DOHH2 (cell line): Measurements from ENCODE around the gene TRIM47.

Source experiments
- H3F3A ChIP-seq: fragments of 200-600 bp; sonication (generic), shearing (Covaris generic); 2 replicates; pipeline ENCODE4 v1.6.0; 2016; ENCODE audit warnings: antibody characterized with exemption, mild to moderate bottlenecking; ENCODE audit not compliant: control insufficient read depth, insufficient read depth
- H3K27ac ChIP-seq: fragments of 200-600 bp; sonication (generic); 2 replicates; pipeline ENCODE4 v1.5.1; 2014; ENCODE audit warnings: low read depth, mild to moderate bottlenecking, low read length, moderate library complexity
- H3K27me3 ChIP-seq: fragments of 200-600 bp; sonication (generic); 2 replicates; pipeline ENCODE4 v1.6.1; 2014; ENCODE audit warnings: mild to moderate bottlenecking, low read length, mixed read lengths; ENCODE audit not compliant: control insufficient read depth
- H3K36me3 ChIP-seq: fragments of 200-600 bp; sonication (generic); 2 replicates; pipeline ENCODE4 v1.6.1; 2014; ENCODE audit warnings: mild to moderate bottlenecking, low read length, moderate library complexity, mixed read lengths; ENCODE audit not compliant: control insufficient read depth
- H3K4me1 ChIP-seq: fragments of 200-600 bp; sonication (generic); 2 replicates; pipeline ENCODE4 v1.6.1; 2014; ENCODE audit warnings: mild to moderate bottlenecking, low read length, mixed read lengths; ENCODE audit not compliant: control insufficient read depth
- H3K4me2 ChIP-seq: fragments of 200-600 bp; sonication (generic); 2 replicates; pipeline ENCODE4 v1.6.0; 2014; ENCODE audit warnings: mild to moderate bottlenecking, low read length, moderate library complexity
- H3K4me3 ChIP-seq: fragments of 200-600 bp; sonication (generic); 2 replicates; pipeline ENCODE4 v1.5.1; 2014; ENCODE audit warnings: mild to moderate bottlenecking, low read length, mixed read lengths
- H3K79me2 ChIP-seq: fragments of 200-600 bp; sonication (generic); 2 replicates; pipeline ENCODE4 v1.6.1; 2014; ENCODE audit warnings: mild to moderate bottlenecking, low read length, mixed read lengths; ENCODE audit not compliant: control insufficient read depth
- H3K9me2 ChIP-seq: fragments of 200-600 bp; sonication (generic); replicated peaks from 2 replicates; pipeline ENCODE4 v1.6.1; 2014; ENCODE audit warnings: mild to moderate bottlenecking, low read length, mixed read lengths; ENCODE audit not compliant: control insufficient read depth
- H3K9me3 ChIP-seq: fragments of 200-600 bp; sonication (generic); 2 replicates; pipeline ENCODE4 v1.6.1; 2014; ENCODE audit warnings: antibody characterized with exemption, low read length, mixed read lengths; ENCODE audit not compliant: control insufficient read depth, insufficient read depth
- H4K20me1 ChIP-seq: fragments of 200-600 bp; sonication (generic); 2 replicates; pipeline ENCODE4 v1.6.0; 2014; ENCODE audit warnings: low read depth, mild to moderate bottlenecking, antibody characterized with exemption, low read length, moderate library complexity; ENCODE audit not compliant: control insufficient read depth, insufficient read depth
- CTCF ChIP-seq: fragments of 200-600 bp; sonication (generic); IDR thresholded peaks from one replicate; pipeline ENCODE4 v1.5.1; 2014; ENCODE audit warnings: antibody characterized with exemption, mild to moderate bottlenecking, low read depth, low read length; ENCODE audit not compliant: poor library complexity, severe bottlenecking
- EZH2phosphoT487 ChIP-seq: fragments of 200-600 bp; sonication (generic); IDR thresholded peaks from 2 replicates; pipeline ENCODE4 v1.6.1; 2017; ENCODE audit warnings: borderline replicate concordance, mild to moderate bottlenecking, antibody characterized with exemption, low read length, moderate library complexity, mixed read lengths

The TRIM47 gene

GRCh38 chr17:75914643-75915267 lies 36.4 kb upstream of the TRIM47 start:
- no peaks in the 10 kb centered on the region for H3F3A ChIP-seq
- peaks cover 8% of the 10 kb centered on the region; the same call in 1 of the 2 replicates for H3K36me3 ChIP-seq
- no peak for TF ChIP-seq EZH2phosphoT487
- TF ChIP-seq CTCF, result no peak
- no peaks in the 10 kb centered on the region for H3K9me3 ChIP-seq
- no peaks in the 10 kb centered on the region for H3K9me2 ChIP-seq
- H3K4me2 ChIP-seq, result no peak overlapping the region
- no peak overlapping the region for H3K27ac ChIP-seq
- H4K20me1 ChIP-seq, result no peaks in the 10 kb centered on the region
- no peaks in the 10 kb centered on the region for H3K79me2 ChIP-seq
- H3K4me1 ChIP-seq, result no peaks in the 10 kb centered on the region
- H3K4me3 ChIP-seq, result no peak overlapping the region
- no peaks in the 10 kb centered on the region for H3K27me3 ChIP-seq

- H3K36me3 ChIP-seq, result peaks cover 8% of the 10 kb centered on the region; the same call in 1 of the 2 replicates
- no peak overlapping the region for H3K27ac ChIP-seq
- no peaks in the 10 kb centered on the region for H3K4me1 ChIP-seq
- H3K4me3 ChIP-seq, result no peak overlapping the region
- no peaks in the 10 kb centered on the region for H3K79me2 ChIP-seq
- no peaks in the 10 kb centered on the region for H4K20me1 ChIP-seq
- no peaks in the 10 kb centered on the region for H3K9me2 ChIP-seq
- H3K27me3 ChIP-seq, result no peaks in the 10 kb centered on the region
- H3K4me2 ChIP-seq, result no peak overlapping the region
- H3K9me3 ChIP-seq, result no peaks in the 10 kb centered on the region
- no peaks in the 10 kb centered on the region for H3F3A ChIP-seq
- TF ChIP-seq CTCF (no peak), EZH2phosphoT487 (no peak)
These were observed 35.3 kb upstream of the TRIM47 start for GRCh38 chr17:75913537-75914210.

GRCh38 chr17:75910699-75911098 lies 32.3 kb upstream of the TRIM47 start:
- Histone ChIP-seq H3K4me2 (no peak overlapping the region), H3K36me3 (peaks cover 8% of the 10 kb centered on the region; the same call in 1 of the 2 replicates), H3K27me3 (no peaks in the 10 kb centered on the region)

More at GRCh38 chr17:75910699-75911098, 32.3 kb upstream of the TRIM47 start:
- Histone ChIP-seq H3K79me2 (no peaks in the 10 kb centered on the region), H3K4me1 (peaks cover 3% of the 10 kb centered on the region; the same call in 1 of the 2 replicates), H3K4me3 (no peak overlapping the region), H4K20me1 (no peaks in the 10 kb centered on the region), H3K9me2 (no peaks in the 10 kb centered on the region), H3K9me3 (no peaks in the 10 kb centered on the region), H3K27ac (no peak overlapping the region), H3F3A (0 out of 2 replicates have a peak, but pooled peaks cover 3% of the 10 kb centered on the region)
- TF ChIP-seq CTCF, result no peak
- no peak for TF ChIP-seq EZH2phosphoT487
